WTC11 (cell line): ENCODE results near the gene SIGLEC11.

Source experiments
- CREB1 ChIP-seq: sonication (generic); formaldehyde crosslinking; IDR thresholded peaks from 2 replicates; pipeline ENCODE4 v1.8.0; 2023; ENCODE audit warnings: mild to moderate bottlenecking, missing genetic modification reagents
- ESRRA ChIP-seq: sonication (generic); formaldehyde crosslinking; IDR thresholded peaks from 2 replicates; pipeline ENCODE4 v1.8.1; 2022; ENCODE audit warnings: mild to moderate bottlenecking, missing genetic modification reagents, borderline replicate concordance
- JUN ChIP-seq: sonication (generic); formaldehyde crosslinking; IDR thresholded peaks from 2 replicates; pipeline ENCODE4 v1.8.0; 2023; ENCODE audit warnings: mild to moderate bottlenecking, missing genetic modification reagents
- KAT7 ChIP-seq: sonication (generic); formaldehyde crosslinking; IDR thresholded peaks from 2 replicates; pipeline ENCODE4 v1.8.1; 2023; ENCODE audit warnings: missing genetic modification reagents, mild to moderate bottlenecking, borderline replicate concordance
- NFE2L1 ChIP-seq: sonication (generic); formaldehyde crosslinking; IDR thresholded peaks from 2 replicates; pipeline ENCODE4 v1.8.1; 2023; ENCODE audit warnings: missing genetic modification reagents
- NR2C2 ChIP-seq: sonication (generic); formaldehyde crosslinking; IDR thresholded peaks from 2 replicates; pipeline ENCODE4 v1.8.0; 2022; ENCODE audit warnings: mild to moderate bottlenecking, missing genetic modification reagents
- SMAD4 ChIP-seq: sonication (generic); formaldehyde crosslinking; IDR thresholded peaks from 2 replicates; pipeline ENCODE4 v1.8.0; 2022; ENCODE audit warnings: mild to moderate bottlenecking, missing genetic modification reagents
- TEAD4 ChIP-seq: sonication (generic); formaldehyde crosslinking; IDR thresholded peaks from 2 replicates; pipeline ENCODE4 v1.8.0; 2022; ENCODE audit warnings: mild to moderate bottlenecking, missing genetic modification reagents
- TP53 ChIP-seq: sonication (generic); formaldehyde crosslinking; IDR thresholded peaks from 2 replicates; pipeline ENCODE4 v1.8.1; 2023; ENCODE audit warnings: mild to moderate bottlenecking, missing genetic modification reagents
- TF ChIP-seq, protein P1 (sequence below): sonication (generic); formaldehyde crosslinking; IDR thresholded peaks from 2 replicates; pipeline ENCODE4 v1.8.0; 2022; ENCODE audit warnings: mild to moderate bottlenecking, missing genetic modification reagents
- TF ChIP-seq, protein P2 (sequence below): fragments of 200-600 bp; IDR thresholded peaks from 2 replicates; pipeline ENCODE4 v1.8.0; 2022; ENCODE audit warnings: antibody characterized with exemption
- TF ChIP-seq, protein P3 (sequence below): fragments of 250-450 bp; sonication (Bioruptor Pico); IDR thresholded peaks from 2 replicates; pipeline ENCODE4 v1.8.0; 2021; ENCODE audit warnings: mild to moderate bottlenecking
- TF ChIP-seq, protein P4 (sequence below): sonication (generic); formaldehyde crosslinking; IDR thresholded peaks from 2 replicates; pipeline ENCODE4 v1.8.1; 2023; ENCODE audit warnings: mild to moderate bottlenecking, moderate library complexity, missing genetic modification reagents
- TF ChIP-seq, protein P5 (sequence below): sonication (generic); formaldehyde crosslinking; IDR thresholded peaks from 2 replicates; pipeline ENCODE4 v1.8.1; 2023; ENCODE audit warnings: mild to moderate bottlenecking, missing genetic modification reagents

DNA sequence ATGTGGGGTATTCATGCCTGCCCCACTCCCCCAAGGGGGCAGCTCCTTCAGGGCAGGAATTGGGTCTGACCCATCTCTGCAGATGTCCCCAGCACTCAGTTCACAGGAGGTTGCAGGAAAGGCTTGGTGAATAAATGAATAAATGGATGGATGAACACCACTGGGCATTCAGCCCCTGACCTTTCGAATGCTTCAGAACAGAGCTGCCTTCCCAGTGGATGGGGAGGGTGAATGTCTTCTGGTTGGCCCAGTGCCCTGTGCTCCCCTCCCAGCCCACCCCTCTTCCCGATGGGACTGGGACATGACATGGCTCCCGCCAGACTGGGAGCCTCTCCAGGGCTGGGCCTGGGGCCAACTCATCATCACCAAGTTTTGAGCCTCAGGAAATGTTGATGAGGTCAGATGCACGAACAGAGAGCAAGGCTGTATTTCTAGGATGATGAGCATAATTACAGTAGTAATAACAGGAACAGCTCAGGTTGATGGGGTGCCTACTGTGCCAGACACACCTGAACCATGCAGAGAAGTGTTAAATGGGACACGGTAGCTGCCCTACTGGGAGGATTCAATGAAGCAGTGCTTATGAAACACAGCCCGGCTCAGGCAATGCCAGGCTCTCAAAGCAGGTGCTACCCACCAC lies 38.5 kb upstream of the SIGLEC11 start:
- TF ChIP-seq, protein P1, sequence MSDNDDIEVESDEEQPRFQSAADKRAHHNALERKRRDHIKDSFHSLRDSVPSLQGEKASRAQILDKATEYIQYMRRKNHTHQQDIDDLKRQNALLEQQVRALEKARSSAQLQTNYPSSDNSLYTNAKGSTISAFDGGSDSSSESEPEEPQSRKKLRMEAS: no peak
- TF ChIP-seq, protein P2, sequence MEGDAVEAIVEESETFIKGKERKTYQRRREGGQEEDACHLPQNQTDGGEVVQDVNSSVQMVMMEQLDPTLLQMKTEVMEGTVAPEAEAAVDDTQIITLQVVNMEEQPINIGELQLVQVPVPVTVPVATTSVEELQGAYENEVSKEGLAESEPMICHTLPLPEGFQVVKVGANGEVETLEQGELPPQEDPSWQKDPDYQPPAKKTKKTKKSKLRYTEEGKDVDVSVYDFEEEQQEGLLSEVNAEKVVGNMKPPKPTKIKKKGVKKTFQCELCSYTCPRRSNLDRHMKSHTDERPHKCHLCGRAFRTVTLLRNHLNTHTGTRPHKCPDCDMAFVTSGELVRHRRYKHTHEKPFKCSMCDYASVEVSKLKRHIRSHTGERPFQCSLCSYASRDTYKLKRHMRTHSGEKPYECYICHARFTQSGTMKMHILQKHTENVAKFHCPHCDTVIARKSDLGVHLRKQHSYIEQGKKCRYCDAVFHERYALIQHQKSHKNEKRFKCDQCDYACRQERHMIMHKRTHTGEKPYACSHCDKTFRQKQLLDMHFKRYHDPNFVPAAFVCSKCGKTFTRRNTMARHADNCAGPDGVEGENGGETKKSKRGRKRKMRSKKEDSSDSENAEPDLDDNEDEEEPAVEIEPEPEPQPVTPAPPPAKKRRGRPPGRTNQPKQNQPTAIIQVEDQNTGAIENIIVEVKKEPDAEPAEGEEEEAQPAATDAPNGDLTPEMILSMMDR: no peak
- TF ChIP-seq SMAD4 (CRISPR knock-in tag): no peak
- TF ChIP-seq, protein P3, sequence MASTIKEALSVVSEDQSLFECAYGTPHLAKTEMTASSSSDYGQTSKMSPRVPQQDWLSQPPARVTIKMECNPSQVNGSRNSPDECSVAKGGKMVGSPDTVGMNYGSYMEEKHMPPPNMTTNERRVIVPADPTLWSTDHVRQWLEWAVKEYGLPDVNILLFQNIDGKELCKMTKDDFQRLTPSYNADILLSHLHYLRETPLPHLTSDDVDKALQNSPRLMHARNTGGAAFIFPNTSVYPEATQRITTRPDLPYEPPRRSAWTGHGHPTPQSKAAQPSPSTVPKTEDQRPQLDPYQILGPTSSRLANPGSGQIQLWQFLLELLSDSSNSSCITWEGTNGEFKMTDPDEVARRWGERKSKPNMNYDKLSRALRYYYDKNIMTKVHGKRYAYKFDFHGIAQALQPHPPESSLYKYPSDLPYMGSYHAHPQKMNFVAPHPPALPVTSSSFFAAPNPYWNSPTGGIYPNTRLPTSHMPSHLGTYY (CRISPR knock-in tag): no peak
- no peak for TF ChIP-seq CREB1 (CRISPR knock-in tag)
- TF ChIP-seq, protein P4, sequence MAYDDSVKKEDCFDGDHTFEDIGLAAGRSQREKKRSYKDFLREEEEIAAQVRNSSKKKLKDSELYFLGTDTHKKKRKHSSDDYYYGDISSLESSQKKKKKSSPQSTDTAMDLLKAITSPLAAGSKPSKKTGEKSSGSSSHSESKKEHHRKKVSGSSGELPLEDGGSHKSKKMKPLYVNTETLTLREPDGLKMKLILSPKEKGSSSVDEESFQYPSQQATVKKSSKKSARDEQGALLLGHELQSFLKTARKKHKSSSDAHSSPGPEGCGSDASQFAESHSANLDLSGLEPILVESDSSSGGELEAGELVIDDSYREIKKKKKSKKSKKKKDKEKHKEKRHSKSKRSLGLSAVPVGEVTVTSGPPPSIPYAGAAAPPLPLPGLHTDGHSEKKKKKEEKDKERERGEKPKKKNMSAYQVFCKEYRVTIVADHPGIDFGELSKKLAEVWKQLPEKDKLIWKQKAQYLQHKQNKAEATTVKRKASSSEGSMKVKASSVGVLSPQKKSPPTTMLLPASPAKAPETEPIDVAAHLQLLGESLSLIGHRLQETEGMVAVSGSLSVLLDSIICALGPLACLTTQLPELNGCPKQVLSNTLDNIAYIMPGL (CRISPR knock-in tag): no peak
- TF ChIP-seq KAT7 (CRISPR knock-in tag): no peak
- TF ChIP-seq TEAD4: no peak
- TF ChIP-seq JUN (CRISPR knock-in tag): no peak
- TF ChIP-seq TP53 (CRISPR knock-in tag): no peak
- no peak for TF ChIP-seq NFE2L1 (CRISPR knock-in tag)
- TF ChIP-seq NR2C2: no peak
- TF ChIP-seq ESRRA (CRISPR knock-in tag): no peak
- TF ChIP-seq, protein P5, sequence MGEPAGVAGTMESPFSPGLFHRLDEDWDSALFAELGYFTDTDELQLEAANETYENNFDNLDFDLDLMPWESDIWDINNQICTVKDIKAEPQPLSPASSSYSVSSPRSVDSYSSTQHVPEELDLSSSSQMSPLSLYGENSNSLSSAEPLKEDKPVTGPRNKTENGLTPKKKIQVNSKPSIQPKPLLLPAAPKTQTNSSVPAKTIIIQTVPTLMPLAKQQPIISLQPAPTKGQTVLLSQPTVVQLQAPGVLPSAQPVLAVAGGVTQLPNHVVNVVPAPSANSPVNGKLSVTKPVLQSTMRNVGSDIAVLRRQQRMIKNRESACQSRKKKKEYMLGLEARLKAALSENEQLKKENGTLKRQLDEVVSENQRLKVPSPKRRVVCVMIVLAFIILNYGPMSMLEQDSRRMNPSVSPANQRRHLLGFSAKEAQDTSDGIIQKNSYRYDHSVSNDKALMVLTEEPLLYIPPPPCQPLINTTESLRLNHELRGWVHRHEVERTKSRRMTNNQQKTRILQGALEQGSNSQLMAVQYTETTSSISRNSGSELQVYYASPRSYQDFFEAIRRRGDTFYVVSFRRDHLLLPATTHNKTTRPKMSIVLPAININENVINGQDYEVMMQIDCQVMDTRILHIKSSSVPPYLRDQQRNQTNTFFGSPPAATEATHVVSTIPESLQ (CRISPR knock-in tag): no peak
